ENCODE data around the gene SHISA6.

- TF ChIP-seq POLR2AphosphoS5 (IDR thresholded peaks at IDR 0.05; ENCODE audit: low read depth, low read length) (no peak), CTCF (IDR thresholded peaks at IDR 0.05) (no peak), EZH2phosphoT487 (IDR thresholded peaks at IDR 0.05; ENCODE audit: borderline replicate concordance, low read depth) (no peak), TCF12 (IDR thresholded peaks at IDR 0.05) (no peak), CHD2 (IDR thresholded peaks at IDR 0.05; ENCODE audit: low read length, partially characterized antibody) (no peak)
These were observed 143.1 kb downstream of the SHISA6 start for GRCh38 chr17:11384131-11384530.

Data from SK-N-SH (cell line).